Lung (tissue), 12 donors: Measurements from ENCODE around the gene FGF7. TPM values are rescaled to one million over a fixed set of nuclear protein-coding genes. Genes with fewer than 3 reads are reported as not detected.

ENCODE experiments used
- ATAC-seq: fragments of 200-7000 bp; cut with Tn5 transposase; one replicate; pipeline ENCODE4 v1.9.1; 2020; ENCODE audit warnings: moderate number of reproducible peaks; ENCODE audit not compliant: insufficient read depth, low FRiP score
- DNase-seq, 3 donors: peaks; one replicate each; pipeline ENCODE4 v3.0.0-alpha.2; 2013 to 2017
- H3K27ac ChIP-seq, 2 donors: one replicate each; pipeline ENCODE4 v1.5.1; 2013; ENCODE audit warnings: mild to moderate bottlenecking in 2 of 2, moderate library complexity in 2 of 2, control low read depth in 1 of 2, inconsistent platforms in 1 of 2, low read depth in 1 of 2, low read length in 1 of 2
- H3K27me3 ChIP-seq, 3 donors: one replicate each; pipeline ENCODE4 v1.5.1; 2013; ENCODE audit warnings: low read length in 2 of 3; ENCODE audit not compliant: control insufficient read depth in 3 of 3, insufficient read depth in 3 of 3
- H3K36me3 ChIP-seq, 4 donors: one replicate each; pipeline ENCODE4 v1.5.1; 2013; ENCODE audit warnings: low read length in 4 of 4, mild to moderate bottlenecking in 1 of 4, moderate library complexity in 1 of 4; ENCODE audit not compliant: control insufficient read depth in 4 of 4, insufficient read depth in 4 of 4
- H3K4me1 ChIP-seq, 5 donors: one replicate each; pipeline ENCODE4 v1.5.1; 2013; ENCODE audit warnings: low read length in 5 of 5, mild to moderate bottlenecking in 2 of 5, moderate library complexity in 1 of 5; ENCODE audit not compliant: control insufficient read depth in 5 of 5, insufficient read depth in 5 of 5
- H3K4me3 ChIP-seq: one replicate; pipeline ENCODE4 v1.5.1; 2013; ENCODE audit warnings: mild to moderate bottlenecking, control low read depth, moderate library complexity
- H3K9ac ChIP-seq, 2 donors: one replicate each; pipeline ENCODE4 v1.5.1; 2013; ENCODE audit warnings: low read length in 2 of 2, control low read depth in 1 of 2; ENCODE audit not compliant: insufficient read depth in 1 of 2
- H3K9me3 ChIP-seq, 4 donors: one replicate each; pipeline ENCODE4 v1.5.1; 2013; ENCODE audit warnings: low read length in 3 of 4, mild to moderate bottlenecking in 1 of 4, moderate library complexity in 1 of 4; ENCODE audit not compliant: control insufficient read depth in 4 of 4, insufficient read depth in 3 of 4
- CTCF ChIP-seq: IDR thresholded peaks from 2 replicates; pipeline ENCODE4 v1.5.1; 2012; ENCODE audit warnings: mild to moderate bottlenecking; ENCODE audit errors: control extremely low read depth, extremely low read depth
- WGBS, 2 donors: extraction: QIAGEN DNeasy Blood & Tissue Kit; methylation state at CpG; one replicate each; pipeline ENCODE4 v1.1.7; 2013; 5-methylcytosine and 5-hydroxymethylcytosine counted together
- polyA plus RNA-seq, 2 donors: library from polyadenylated mRNA; stranded (reverse); fragments of 200-250 nt; gene quantifications; one replicate each; pipeline ENCODE4 v1.2.1, GENCODE V29; 2013
- total RNA-seq, 2 donors: library from RNA; depleted of rRNA in 1 of 2; stranded (reverse); fragments of >200 nt in 1 of 2; gene quantifications; one replicate each; pipeline ENCODE4 v1.2.1, GENCODE V29; 2014 to 2021
- donor health status: control.
- donor health status: control.
- donor health status: Bipolar disorder and iron deficiency.
- donor health status: healthy.
- donor health status: DM: yes; HTN: yes; CAD: no.

FGF7 gene
- total and polyA plus RNA-seq, 4 donors = 11.5 to 32.2 (median 20.1) TPM

GRCh38 chr15:49406352-49407118 is 16.5 kb upstream of the FGF7 start:
- H3K36me3 ChIP-seq = no peaks in the 10 kb centered on the region
- 94 to 96% methylated on average over 17 of the region's 17 CpGs for WGBS, 2 donors
- peaks cover 0 to 8% (median 0%) of the 10 kb centered on the region in 5 donors for H3K4me1 ChIP-seq
- H3K4me3 ChIP-seq = no peak overlapping the region
- no peak overlapping the region for H3K9ac ChIP-seq
- TF ChIP-seq CTCF = no peak
- H3K27ac ChIP-seq = no peak overlapping the region
- H3K9me3 ChIP-seq = peaks cover 0 to 4% (median 1%) of the 10 kb centered on the region in 4 donors
- DNase-seq (no peak), ATAC-seq (no peak)
- H3K27me3 ChIP-seq = no peaks in the 10 kb centered on the region

- ATAC-seq (no peak), DNase-seq (peak in 2 of 3 donors; percentile 34 to 39)
- Histone ChIP-seq H3K27ac (no peak overlapping the region), H3K27me3 (no peaks in the 10 kb centered on the region), H3K36me3 (no peaks in the 10 kb centered on the region), H3K9me3 (peaks cover 0 to 3% (median 0%) of the 10 kb centered on the region in 4 donors), H3K9ac (no peak overlapping the region), H3K4me1 (peaks cover 0 to 8% (median 0%) of the 10 kb centered on the region in 5 donors), H3K4me3 (no peak overlapping the region)
- no peak for TF ChIP-seq CTCF
These were observed 12.4 kb upstream of the FGF7 start for GRCh38 chr15:49410641-49411040.

GRCh38 chr15:49412797-49413196 is 10.2 kb upstream of the FGF7 start:
- Histone ChIP-seq H3K4me1 (peaks cover 0 to 8% (median 0%) of the 10 kb centered on the region in 5 donors), H3K27me3 (no peaks in the 10 kb centered on the region), H3K36me3 (no peaks in the 10 kb centered on the region), H3K4me3 (no peak overlapping the region), H3K9ac (no peak overlapping the region), H3K9me3 (no peaks in the 10 kb centered on the region), H3K27ac (no peak overlapping the region)
- TF ChIP-seq CTCF = no peak
- ATAC-seq (no peak), DNase-seq (no peak)

- Histone ChIP-seq H3K9ac (no peak overlapping the region), H3K4me1 (peaks cover 0 to under 1% (median 0%) of the 10 kb centered on the region in 5 donors), H3K27me3 (no peaks in the 10 kb centered on the region), H3K27ac (no peak overlapping the region), H3K9me3 (no peaks in the 10 kb centered on the region), H3K4me3 (no peak overlapping the region), H3K36me3 (no peaks in the 10 kb centered on the region)
- no peak for ATAC-seq
- TF ChIP-seq CTCF = no peak
- DNase-seq = peak in 1 of 3 donors; percentile 12
These were observed 7.9 kb upstream of the FGF7 start for GRCh38 chr15:49415149-49415548.
